HepG2 (cell line): Measurements from ENCODE around the gene FAM216A. TPM values are rescaled to one million over a fixed set of nuclear protein-coding genes. Genes with fewer than 3 reads are reported as not detected.
A peak's percentile ranks its signal among the peaks of the same experiment; 100 is the strongest.

Source experiments
- AHR ChIP-seq: IDR thresholded peaks from 2 replicates; pipeline ENCODE4 v1.6.1; 2018; ENCODE audit warnings: missing genetic modification reagents, missing compliant biosample characterization
- CHD2 ChIP-seq: IDR thresholded peaks from 2 replicates; pipeline ENCODE4 v1.6.1; 2011; ENCODE audit warnings: low read depth, low read length, improper control_type of control experiment
- DPF2 ChIP-seq: sonication (generic); formaldehyde crosslinking; IDR thresholded peaks from 2 replicates; pipeline ENCODE4 v1.4.0; 2020; ENCODE audit warnings: mild to moderate bottlenecking, low read depth, missing genetic modification reagents, borderline replicate concordance
- DZIP1 ChIP-seq: sonication (generic); formaldehyde crosslinking; IDR thresholded peaks from 2 replicates; pipeline ENCODE4 v1.5.0; 2020; ENCODE audit warnings: mild to moderate bottlenecking, missing genetic modification reagents
- FOXO4 ChIP-seq: sonication (generic); formaldehyde crosslinking; conservative IDR thresholded peaks from 2 replicates; pipeline ENCODE4 v1.8.1; 2023; ENCODE audit warnings: missing genetic modification reagents
- NCOA1 ChIP-seq: sonication (generic); formaldehyde crosslinking; IDR thresholded peaks from 2 replicates; pipeline ENCODE4 v1.9.0; 2021; ENCODE audit warnings: missing genetic modification reagents
- SRSF9 ChIP-seq: fragments of 200-400 bp; formaldehyde crosslinking; IDR thresholded peaks from 2 replicates; pipeline ENCODE4 v1.6.1; 2018; ENCODE audit warnings: borderline replicate concordance, mild to moderate bottlenecking, low read depth, low read length; ENCODE audit not compliant: insufficient read depth, poor library complexity, severe bottlenecking
- TCF7L2 ChIP-seq: IDR thresholded peaks from 2 replicates; pipeline ENCODE4 v1.6.1; 2011; ENCODE audit warnings: mild to moderate bottlenecking, low read depth, low read length, moderate library complexity
- TEAD3 ChIP-seq: optimal IDR thresholded peaks from 2 replicates; pipeline ENCODE3; 2016; ENCODE audit warnings: borderline replicate concordance
- ZKSCAN5 ChIP-seq: sonication (generic); formaldehyde crosslinking; IDR thresholded peaks from 2 replicates; pipeline ENCODE4 v1.5.1; 2020; ENCODE audit warnings: mild to moderate bottlenecking, missing genetic modification reagents
- ZNF230 ChIP-seq: sonication (generic); formaldehyde crosslinking; IDR thresholded peaks from 2 replicates; pipeline ENCODE4 v1.4.0; 2020; ENCODE audit warnings: mild to moderate bottlenecking, missing genetic modification reagents
- ZNF253 ChIP-seq: sonication (generic); formaldehyde crosslinking; IDR thresholded peaks from 2 replicates; pipeline ENCODE4 v1.8.0; 2022; ENCODE audit warnings: mild to moderate bottlenecking, missing genetic modification reagents, borderline replicate concordance
- ZNF605 ChIP-seq: sonication (generic); formaldehyde crosslinking; IDR thresholded peaks from 2 replicates; pipeline ENCODE4 v1.8.0; 2022; ENCODE audit warnings: mild to moderate bottlenecking, missing genetic modification reagents
- polyA plus RNA-seq, 8 experiments: library from polyadenylated mRNA; depleted of rRNA in 3 of 8; stranded (reverse) in 7 of 8; unstranded in 1 of 8; fragments of >200 nt; fragmentation: Illumina TruSeq in 4 of 8; extraction: Trizol in 4 of 8; gene quantifications; 2 replicates each; pipeline versions ENCODE4 v1.2.1 to v1.2.3, GENCODE V29; 2011 to 2016; ENCODE audit warnings: low read depth in 4 of 8, missing spikeins in 1 of 8, mixed read lengths in 1 of 8; ENCODE audit not compliant: insufficient read depth in 1 of 8
- total RNA-seq, 5 experiments: library from RNA; depleted of rRNA; stranded (reverse); fragments of >200 nt; fragmentation: Illumina TruSeq; extraction: Trizol; gene quantifications; 2 replicates each; pipeline ENCODE4 v1.2.3, GENCODE V29; 2016; ENCODE audit warnings: low read depth in 1 of 5
- TF ChIP-seq, protein P1 (sequence below): sonication (generic); formaldehyde crosslinking; IDR thresholded peaks from 2 replicates; pipeline ENCODE4 v1.5.0; 2020; ENCODE audit warnings: missing genetic modification reagents, mild to moderate bottlenecking, borderline replicate concordance
- TF ChIP-seq, protein P2 (sequence below): sonication (generic); formaldehyde crosslinking; conservative IDR thresholded peaks from 2 replicates; pipeline ENCODE4 v1.4.0; 2020; ENCODE audit warnings: missing genetic modification reagents
- TF ChIP-seq, protein P3 (sequence below): IDR thresholded peaks from 2 replicates; pipeline ENCODE4 v1.6.1; 2016
- TF ChIP-seq, protein P4 (sequence below): sonication (generic); formaldehyde crosslinking; IDR thresholded peaks from 2 replicates; pipeline ENCODE4 v1.5.0; 2020; ENCODE audit warnings: mild to moderate bottlenecking, missing genetic modification reagents
- TF ChIP-seq, protein P5 (sequence below): IDR thresholded peaks from 2 replicates; pipeline ENCODE4 v1.6.1; 2018; ENCODE audit warnings: missing genetic modification reagents, mild to moderate bottlenecking, missing compliant biosample characterization

Gene FAM216A
- total and polyA plus RNA-seq, 2 of the 13 experiments (the other 11 are each of a cell fraction or from before 2014, with no cell fraction given): 20.3 to 31.2 TPM

GRCh38 chr12:110467847-110468213 lies 815 bp upstream of the FAM216A start (continued):
- TF ChIP-seq, protein P1, sequence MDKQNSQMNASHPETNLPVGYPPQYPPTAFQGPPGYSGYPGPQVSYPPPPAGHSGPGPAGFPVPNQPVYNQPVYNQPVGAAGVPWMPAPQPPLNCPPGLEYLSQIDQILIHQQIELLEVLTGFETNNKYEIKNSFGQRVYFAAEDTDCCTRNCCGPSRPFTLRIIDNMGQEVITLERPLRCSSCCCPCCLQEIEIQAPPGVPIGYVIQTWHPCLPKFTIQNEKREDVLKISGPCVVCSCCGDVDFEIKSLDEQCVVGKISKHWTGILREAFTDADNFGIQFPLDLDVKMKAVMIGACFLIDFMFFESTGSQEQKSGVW: no peak
- TF ChIP-seq SRSF9 (no peak), CHD2 (no peak), ZNF253 (CRISPR knock-in tag) (no peak), DZIP1 (CRISPR knock-in tag) (no peak), ZKSCAN5 (CRISPR knock-in tag) (no peak), TEAD3 (no peak), NCOA1 (CRISPR knock-in tag) (0 out of 2 replicates have a peak, but pooled peaks have one; percentile 10), TCF7L2 (no peak), DPF2 (CRISPR knock-in tag) (no peak), ZNF230 (CRISPR knock-in tag) (0 out of 2 replicates have a peak, but pooled peaks have one; percentile 11), FOXO4 (no peak), AHR (no peak), ZNF605 (CRISPR knock-in tag) (no peak)
- TF ChIP-seq, protein P2, sequence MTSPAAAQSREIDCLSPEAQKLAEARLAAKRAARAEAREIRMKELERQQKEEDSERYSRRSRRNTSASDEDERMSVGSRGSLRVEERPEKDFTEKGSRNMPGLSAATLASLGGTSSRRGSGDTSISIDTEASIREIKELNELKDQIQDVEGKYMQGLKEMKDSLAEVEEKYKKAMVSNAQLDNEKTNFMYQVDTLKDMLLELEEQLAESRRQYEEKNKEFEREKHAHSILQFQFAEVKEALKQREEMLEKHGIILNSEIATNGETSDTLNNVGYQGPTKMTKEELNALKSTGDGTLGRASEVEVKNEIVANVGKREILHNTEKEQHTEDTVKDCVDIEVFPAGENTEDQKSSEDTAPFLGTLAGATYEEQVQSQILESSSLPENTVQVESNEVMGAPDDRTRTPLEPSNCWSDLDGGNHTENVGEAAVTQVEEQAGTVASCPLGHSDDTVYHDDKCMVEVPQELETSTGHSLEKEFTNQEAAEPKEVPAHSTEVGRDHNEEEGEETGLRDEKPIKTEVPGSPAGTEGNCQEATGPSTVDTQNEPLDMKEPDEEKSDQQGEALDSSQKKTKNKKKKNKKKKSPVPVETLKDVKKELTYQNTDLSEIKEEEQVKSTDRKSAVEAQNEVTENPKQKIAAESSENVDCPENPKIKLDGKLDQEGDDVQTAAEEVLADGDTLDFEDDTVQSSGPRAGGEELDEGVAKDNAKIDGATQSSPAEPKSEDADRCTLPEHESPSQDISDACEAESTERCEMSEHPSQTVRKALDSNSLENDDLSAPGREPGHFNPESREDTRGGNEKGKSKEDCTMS: no peak
- TF ChIP-seq, protein P3, sequence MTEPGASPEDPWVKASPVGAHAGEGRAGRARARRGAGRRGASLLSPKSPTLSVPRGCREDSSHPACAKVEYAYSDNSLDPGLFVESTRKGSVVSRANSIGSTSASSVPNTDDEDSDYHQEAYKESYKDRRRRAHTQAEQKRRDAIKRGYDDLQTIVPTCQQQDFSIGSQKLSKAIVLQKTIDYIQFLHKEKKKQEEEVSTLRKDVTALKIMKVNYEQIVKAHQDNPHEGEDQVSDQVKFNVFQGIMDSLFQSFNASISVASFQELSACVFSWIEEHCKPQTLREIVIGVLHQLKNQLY: no peak
- TF ChIP-seq, protein P4, sequence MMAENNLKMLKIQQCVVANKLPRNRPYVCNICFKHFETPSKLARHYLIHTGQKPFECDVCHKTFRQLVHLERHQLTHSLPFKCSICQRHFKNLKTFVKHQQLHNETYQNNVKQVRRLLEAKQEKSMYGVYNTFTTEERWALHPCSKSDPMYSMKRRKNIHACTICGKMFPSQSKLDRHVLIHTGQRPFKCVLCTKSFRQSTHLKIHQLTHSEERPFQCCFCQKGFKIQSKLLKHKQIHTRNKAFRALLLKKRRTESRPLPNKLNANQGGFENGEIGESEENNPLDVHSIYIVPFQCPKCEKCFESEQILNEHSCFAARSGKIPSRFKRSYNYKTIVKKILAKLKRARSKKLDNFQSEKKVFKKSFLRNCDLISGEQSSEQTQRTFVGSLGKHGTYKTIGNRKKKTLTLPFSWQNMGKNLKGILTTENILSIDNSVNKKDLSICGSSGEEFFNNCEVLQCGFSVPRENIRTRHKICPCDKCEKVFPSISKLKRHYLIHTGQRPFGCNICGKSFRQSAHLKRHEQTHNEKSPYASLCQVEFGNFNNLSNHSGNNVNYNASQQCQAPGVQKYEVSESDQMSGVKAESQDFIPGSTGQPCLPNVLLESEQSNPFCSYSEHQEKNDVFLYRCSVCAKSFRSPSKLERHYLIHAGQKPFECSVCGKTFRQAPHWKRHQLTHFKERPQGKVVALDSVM (CRISPR knock-in tag): no peak
- TF ChIP-seq, protein P5, sequence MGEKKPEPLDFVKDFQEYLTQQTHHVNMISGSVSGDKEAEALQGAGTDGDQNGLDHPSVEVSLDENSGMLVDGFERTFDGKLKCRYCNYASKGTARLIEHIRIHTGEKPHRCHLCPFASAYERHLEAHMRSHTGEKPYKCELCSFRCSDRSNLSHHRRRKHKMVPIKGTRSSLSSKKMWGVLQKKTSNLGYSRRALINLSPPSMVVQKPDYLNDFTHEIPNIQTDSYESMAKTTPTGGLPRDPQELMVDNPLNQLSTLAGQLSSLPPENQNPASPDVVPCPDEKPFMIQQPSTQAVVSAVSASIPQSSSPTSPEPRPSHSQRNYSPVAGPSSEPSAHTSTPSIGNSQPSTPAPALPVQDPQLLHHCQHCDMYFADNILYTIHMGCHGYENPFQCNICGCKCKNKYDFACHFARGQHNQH (CRISPR knock-in tag): no peak
